ENCODE measurements around the gene DDX46. TPM values are rescaled to one million over a fixed set of nuclear protein-coding genes. Genes with fewer than 3 reads are reported as not detected.
"Not testable (repeated sequence)": the region's sequence is repeated elsewhere in the genome, so short reads cannot be mapped to it uniquely, and the experiment has no call there.

DDX46 gene
- total and polyA plus RNA-seq, 2 of the 8 experiments (the other 6 are each of a cell fraction or from before 2014, with no cell fraction given), result 22.6 to 110 TPM

- H3K4ac ChIP-seq (replicated peaks; ENCODE audit: insufficient read length, low read depth, low read length); H3K27me3 ChIP-seq (replicated peaks in 1 of 4; ENCODE audit: control insufficient read depth in 3 of 4, extremely low read depth in 1 of 4, insufficient read depth in 3 of 4, low read length in 3 of 4); H3K14ac ChIP-seq (ENCODE audit: insufficient read length); DNase-seq (ENCODE audit: low read depth in 1 of 2, low spot score in 2 of 2); H4K8ac ChIP-seq (ENCODE audit: extremely low read depth, insufficient read depth, low read length); H3K27ac ChIP-seq (ENCODE audit: low read depth, low read length); H4K20me1 ChIP-seq (replicated peaks in 1 of 2; ENCODE audit: control insufficient read depth in 1 of 2, insufficient read depth in 2 of 2, low read length in 2 of 2); H3K79me2 ChIP-seq (ENCODE audit: control insufficient read depth in 1 of 2, insufficient read depth in 2 of 2, low read length in 2 of 2); FAIRE-seq; H2BK12ac ChIP-seq (ENCODE audit: low read depth, low read length); H3K4me2 ChIP-seq (ENCODE audit: insufficient read depth in 1 of 2, low read depth in 2 of 2, low read length in 2 of 2); H3K23ac ChIP-seq (ENCODE audit: insufficient read length); H3K9me3 ChIP-seq (ENCODE audit: insufficient read depth in 2 of 2, low read depth in 1 of 2, low read length in 1 of 2); H2BK15ac ChIP-seq (ENCODE audit: low read length); H3K18ac ChIP-seq (ENCODE audit: extremely low read depth, low read length); H4K5ac ChIP-seq (ENCODE audit: insufficient read length, low read depth, low read length); H2BK20ac ChIP-seq (ENCODE audit: low read length); H3K4me1 ChIP-seq (replicated peaks in 1 of 4; ENCODE audit: control insufficient read depth in 3 of 4, insufficient read depth in 4 of 4, low read length in 3 of 4); H2AK5ac ChIP-seq (ENCODE audit: low read depth, low read length); H2BK120ac ChIP-seq (replicated peaks; ENCODE audit: low read depth, low read length); H2AFZ ChIP-seq (ENCODE audit: low read length); H3K56ac ChIP-seq (replicated peaks; ENCODE audit: insufficient read length, low read depth, low read length); H2BK5ac ChIP-seq (ENCODE audit: low read depth, low read length); H3K23me2 ChIP-seq (ENCODE audit: low read depth, low read length); H3K4me3 ChIP-seq (ENCODE audit: extremely low read depth in 1 of 4, insufficient read depth in 2 of 4, low read depth in 3 of 4, low read length in 4 of 4); H3K9ac ChIP-seq (replicated peaks in 1 of 4; ENCODE audit: extremely low read depth in 1 of 4, low read depth in 3 of 4, low read length in 3 of 4); POLR2A ChIA-PET (ENCODE audit: partially characterized antibody); H4K91ac ChIP-seq (replicated peaks; ENCODE audit: insufficient read length, low read length); H3K79me1 ChIP-seq (ENCODE audit: low read depth, low read length): not testable (repeated sequence)
- CTCF ChIA-PET (ENCODE audit: partially characterized antibody), result interaction anchor here (0.7 kb wide), 1 partner anchor 161 kb away, joined by 4 read pairs; no protein-coding TSS in a partner anchor
- 81% methylated on average over 4 of the region's 4 CpGs; no CpG with 5 or more reads in 1 of the 2 experiments for WGBS, 2 experiments (ENCODE audit: extremely low coverage in 1 of 2, insufficient coverage in 1 of 2, insufficient read length in 1 of 2, insufficient replicate concordance in 2 of 2, low coverage in 1 of 2, low lambda C conversion rate in 2 of 2, missing lambda C conversion rate in 1 of 2)
- H3K36me3 ChIP-seq (ENCODE audit: control insufficient read depth in 2 of 4, insufficient read depth in 4 of 4, low read length in 3 of 4), result peaks cover 4 to 25% (median 10%) of the 10 kb centered on the region in 4 experiments; a peak in 7 of 8 replicates
Observed at GRCh38 chr5:134715466-134715865, 43.1 kb upstream of the DDX46 start.
